Renal cortex interstitium (tissue), 15 donors: ENCODE measurements around the gene PES1. TPM values are rescaled to one million over a fixed set of nuclear protein-coding genes. Genes with fewer than 3 reads are reported as not detected.
"Not testable (repeated sequence)": the region's sequence is repeated elsewhere in the genome, so short reads cannot be mapped to it uniquely, and the experiment has no call there.

ENCODE experiments used
- DNase-seq, 11 donors: peaks; one replicate each; pipeline ENCODE4 v3.0.0-alpha.2; 2013; ENCODE audit warnings: low read depth in 9 of 11, low spot score in 4 of 11; ENCODE audit errors: extremely low read depth in 1 of 11
- long read RNA-seq, 16 experiments: transcript quantifications; one replicate each; lab custom pipeline, GENCODE V29; 2026
- polyA plus RNA-seq, 3 donors: library from polyadenylated mRNA; unstranded; fragments of 120-200 nt; gene quantifications; one replicate each; pipeline ENCODE4 v1.2.1, GENCODE V29; 2013; ENCODE audit not compliant: insufficient read length in 3 of 3

PES1 gene
- 10 to 100 TPM; 75.6 to 80.6 (median 77.4) TPM for polyA plus RNA-seq
- long read RNA-seq, donor 1, transcript PES1-202 (15 exons, 2,295 nt) = major isoform, 5 of 7 reads
- long read RNA-seq, donor 1, partial matches to known transcripts = 0 of 7 reads
- long read RNA-seq, donor 1, other reads (novel, unspliced or antisense) = 0 of 7 reads
- long read RNA-seq, donor 2, partial matches to known transcripts = 0 of 4 reads
- long read RNA-seq, donor 2, other reads (novel, unspliced or antisense) = 0 of 4 reads
- long read RNA-seq, donor 3, transcript PES1-202 (15 exons, 2,295 nt) = major isoform, 9 of 19 reads
- long read RNA-seq, donor 3, transcript PES1-209 (4 exons, 713 nt) = minor isoform, 6 of 19 reads
- long read RNA-seq, donor 3, partial matches to known transcripts = 0 of 19 reads
- long read RNA-seq, donor 3, other reads (novel, unspliced or antisense) = 0 of 19 reads
- long read RNA-seq, donor 4, transcript PES1-202 (15 exons, 2,295 nt) = major isoform, 11 of 65 reads
- long read RNA-seq, donor 4, partial matches to known transcripts = 32 of 65 reads
- long read RNA-seq, donor 4, other reads (novel, unspliced or antisense) = 19 of 65 reads
- long read RNA-seq, donor 5, transcript PES1-202 (15 exons, 2,295 nt) = major isoform, 18 of 145 reads
- long read RNA-seq, donor 5, partial matches to known transcripts = 73 of 145 reads
- long read RNA-seq, donor 5, other reads (novel, unspliced or antisense) = 45 of 145 reads
- long read RNA-seq, donor 6, transcript PES1-202 (15 exons, 2,295 nt) = major isoform, 6 of 12 reads
- long read RNA-seq, donor 6, partial matches to known transcripts = 0 of 12 reads
- long read RNA-seq, donor 6, other reads (novel, unspliced or antisense) = 0 of 12 reads
- long read RNA-seq, donor 7, transcript PES1-202 (15 exons, 2,295 nt) = major isoform, 7 of 14 reads
- long read RNA-seq, donor 7, partial matches to known transcripts = 0 of 14 reads
- long read RNA-seq, donor 7, other reads (novel, unspliced or antisense) = 0 of 14 reads
- long read RNA-seq, donor 8, transcript PES1-202 (15 exons, 2,295 nt) = major isoform, 11 of 90 reads
- long read RNA-seq, donor 8, partial matches to known transcripts = 34 of 90 reads
- long read RNA-seq, donor 8, other reads (novel, unspliced or antisense) = 34 of 90 reads
- long read RNA-seq, donor 9, transcript PES1-202 (15 exons, 2,295 nt) = major isoform, 6 of 9 reads
- long read RNA-seq, donor 9, partial matches to known transcripts = 0 of 9 reads
- long read RNA-seq, donor 9, other reads (novel, unspliced or antisense) = 0 of 9 reads
- long read RNA-seq, donor 10, transcript PES1-202 (15 exons, 2,295 nt) = major isoform, 8 of 12 reads
- long read RNA-seq, donor 10, partial matches to known transcripts = 0 of 12 reads
- long read RNA-seq, donor 10, other reads (novel, unspliced or antisense) = 0 of 12 reads
- long read RNA-seq, donor 11, transcript PES1-202 (15 exons, 2,295 nt) = major isoform, 6 of 8 reads
- long read RNA-seq, donor 11, partial matches to known transcripts = 0 of 8 reads
- long read RNA-seq, donor 11, other reads (novel, unspliced or antisense) = 0 of 8 reads
- long read RNA-seq, donor 12, partial matches to known transcripts = 6 of 10 reads
- long read RNA-seq, donor 12, other reads (novel, unspliced or antisense) = 0 of 10 reads
- long read RNA-seq, donor 13, transcript PES1-202 (15 exons, 2,295 nt) = major isoform, 12 of 148 reads
- long read RNA-seq, donor 13, partial matches to known transcripts = 104 of 148 reads
- long read RNA-seq, donor 13, other reads (novel, unspliced or antisense) = 28 of 148 reads
- long read RNA-seq, donor 14, transcript PES1-202 (15 exons, 2,295 nt) = major isoform, 12 of 14 reads
- long read RNA-seq, donor 14, partial matches to known transcripts = 0 of 14 reads
- long read RNA-seq, donor 14, other reads (novel, unspliced or antisense) = 0 of 14 reads
- long read RNA-seq, donor 15 = 0 reads
- long read RNA-seq, donor 16, transcript PES1-202 (15 exons, 2,295 nt) = major isoform, 37 of 48 reads
- long read RNA-seq, donor 16, partial matches to known transcripts = 5 of 48 reads
- long read RNA-seq, donor 16, other reads (novel, unspliced or antisense) = 0 of 48 reads

DNA sequence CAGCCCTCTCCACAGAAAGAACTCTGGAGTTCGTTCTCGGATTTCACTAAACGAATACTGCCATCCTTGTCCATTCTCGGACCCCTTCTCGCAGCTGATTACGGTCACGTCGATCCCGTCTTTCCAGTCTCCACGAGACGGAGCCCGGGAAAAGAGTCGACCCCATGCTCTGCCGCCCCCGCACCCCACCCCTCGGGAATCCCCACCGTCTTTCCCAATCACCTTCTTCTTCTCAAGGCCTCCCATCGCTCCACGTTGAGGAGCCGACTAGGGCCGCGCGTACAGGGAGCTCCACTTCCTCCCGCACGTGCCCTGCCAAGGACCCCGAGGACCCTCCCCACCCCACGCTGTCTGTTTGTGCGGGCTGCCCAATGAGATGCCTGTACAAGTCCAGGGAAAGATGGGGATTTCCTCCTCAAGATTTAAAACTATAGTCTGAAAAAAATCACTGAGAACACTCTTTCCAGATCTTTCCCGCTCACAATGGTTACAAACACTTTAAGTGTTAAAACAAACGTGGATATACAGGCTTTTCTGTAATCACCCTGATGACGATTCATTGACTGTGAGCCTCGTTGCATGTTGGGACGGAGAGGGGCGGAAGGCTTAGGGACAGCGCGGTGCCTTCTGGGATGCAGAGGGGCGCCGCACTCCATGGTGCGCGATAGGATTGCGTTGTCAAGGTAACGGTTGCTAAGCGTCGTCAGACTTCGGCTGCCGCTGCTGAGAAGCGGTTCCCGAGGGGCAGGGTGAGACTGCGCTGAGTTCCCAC is at the start of gene PES1:
TSS of gene PES1 (minus strand) at position 323 of the 772 bp plus-strand sequence. CDS start at position 246, 77 bp downstream.
- peak; percentile 97 to 99 (median 98) for DNase-seq

GRCh38 chr22:30640839-30641430 is 49.2 kb upstream of the PES1 start:
- DNase-seq = no peak

- DNase-seq = no peak
These were observed 48.7 kb upstream of the PES1 start for GRCh38 chr22:30640361-30640760.

DNA sequence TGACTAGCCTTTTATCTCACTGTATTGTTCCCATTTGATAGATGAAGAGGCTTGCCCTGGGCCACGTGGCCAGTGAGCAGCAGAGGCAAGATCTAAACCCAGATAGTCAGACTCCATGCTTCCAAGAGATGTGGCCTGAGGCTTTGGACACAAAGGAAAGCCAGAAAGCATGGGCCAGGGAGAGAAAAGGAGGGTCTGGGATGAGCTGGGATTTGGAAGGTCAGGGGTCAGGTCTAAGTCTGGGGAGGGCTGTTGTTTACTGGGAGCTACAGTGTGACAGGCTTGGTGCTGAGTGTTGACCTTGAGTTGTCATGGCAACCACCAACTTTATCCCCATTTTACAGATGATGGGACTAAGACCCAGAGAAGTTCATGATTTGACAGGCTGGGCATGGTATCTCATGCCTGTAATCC is 46.0 kb upstream of the PES1 start:
- DNase-seq = no peak

DNA sequence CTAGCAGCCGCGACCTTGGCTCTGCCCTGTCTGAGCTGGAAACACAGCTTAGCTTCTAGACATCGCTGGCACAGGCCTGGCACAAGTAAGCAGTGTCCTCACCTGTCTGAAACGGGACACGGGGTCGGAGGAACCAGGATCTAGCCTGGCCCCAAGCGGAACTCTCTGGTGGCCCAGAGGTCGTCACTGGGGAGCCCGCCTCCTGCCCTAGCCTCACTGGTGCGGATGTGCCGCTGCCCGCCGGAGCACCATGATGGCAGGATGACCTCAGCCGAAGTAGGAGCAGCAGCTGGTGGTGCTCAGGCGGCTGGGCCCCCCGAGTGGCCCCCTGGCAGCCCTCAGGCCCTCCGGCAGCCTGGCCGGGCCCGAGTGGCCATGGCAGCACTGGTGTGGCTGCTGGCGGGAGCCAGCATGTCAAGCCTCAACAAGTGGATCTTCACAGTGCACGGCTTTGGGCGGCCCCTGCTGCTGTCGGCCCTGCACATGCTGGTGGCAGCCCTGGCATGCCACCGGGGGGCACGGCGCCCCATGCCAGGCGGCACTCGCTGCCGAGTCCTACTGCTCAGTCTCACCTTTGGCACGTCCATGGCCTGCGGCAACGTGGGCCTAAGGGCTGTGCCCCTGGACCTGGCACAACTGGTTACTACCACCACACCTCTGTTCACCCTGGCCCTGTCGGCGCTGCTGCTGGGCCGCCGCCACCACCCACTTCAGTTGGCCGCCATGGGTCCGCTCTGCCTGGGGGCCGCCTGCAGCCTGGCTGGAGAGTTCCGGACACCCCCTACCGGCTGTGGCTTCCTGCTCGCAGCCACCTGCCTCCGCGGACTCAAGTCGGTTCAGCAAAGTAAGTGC is 44.7 kb upstream of the PES1 start:
- DNase-seq = peak in 1 of 11 donors; percentile 10

DNA sequence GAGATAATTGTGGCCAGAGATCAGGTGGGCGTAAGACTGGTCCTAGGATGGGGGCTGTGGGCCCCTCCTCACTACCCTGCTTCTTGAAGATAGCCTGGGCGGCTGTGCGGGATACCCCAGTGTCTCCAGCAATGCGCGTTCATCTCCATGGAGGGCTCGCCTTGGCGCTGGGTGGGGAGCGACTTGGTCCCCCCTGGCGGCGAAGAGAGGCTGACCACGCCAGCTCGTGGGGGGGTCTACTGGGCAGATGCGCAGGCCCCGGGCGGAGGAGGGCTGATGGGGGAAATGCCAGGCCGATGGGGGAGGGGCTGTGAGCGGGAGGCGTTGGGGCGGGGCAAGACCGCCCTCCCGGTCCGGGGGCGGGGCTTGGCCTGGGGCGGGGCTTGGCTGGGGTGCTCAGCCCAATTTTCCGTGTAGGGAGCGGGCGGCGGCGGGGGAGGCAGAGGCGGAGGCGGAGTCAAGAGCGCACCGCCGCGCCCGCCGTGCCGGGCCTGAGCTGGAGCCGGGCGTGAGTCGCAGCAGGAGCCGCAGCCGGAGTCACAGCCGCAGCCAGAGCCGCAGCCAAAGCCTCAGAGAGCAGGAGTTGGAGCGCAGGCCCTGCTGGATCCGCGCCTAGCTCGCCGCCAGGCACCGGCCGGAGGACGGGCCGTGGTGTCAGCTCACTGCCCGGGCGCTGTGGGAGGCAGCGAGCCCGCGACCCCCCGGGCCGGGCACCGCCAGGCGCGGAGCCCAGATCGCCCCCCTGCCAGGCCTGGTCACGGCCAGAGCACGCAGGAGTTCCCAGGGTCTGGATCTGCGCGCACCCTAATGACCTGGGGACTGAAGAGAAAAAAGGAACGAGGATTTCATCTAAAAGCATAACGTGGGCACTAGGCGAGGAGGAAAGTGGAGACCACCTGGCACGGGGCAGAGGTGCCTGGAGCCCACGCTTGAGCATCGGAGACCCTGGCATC is 43.8 kb upstream of the PES1 start, which contains the start of gene SLC35E4:
TSS of gene SLC35E4 (plus strand) at position 509 of the 953 bp plus-strand sequence. CDS start 670 bp downstream, outside the sequence.
- peak; percentile 54 to 83 (median 77) for DNase-seq

DNA sequence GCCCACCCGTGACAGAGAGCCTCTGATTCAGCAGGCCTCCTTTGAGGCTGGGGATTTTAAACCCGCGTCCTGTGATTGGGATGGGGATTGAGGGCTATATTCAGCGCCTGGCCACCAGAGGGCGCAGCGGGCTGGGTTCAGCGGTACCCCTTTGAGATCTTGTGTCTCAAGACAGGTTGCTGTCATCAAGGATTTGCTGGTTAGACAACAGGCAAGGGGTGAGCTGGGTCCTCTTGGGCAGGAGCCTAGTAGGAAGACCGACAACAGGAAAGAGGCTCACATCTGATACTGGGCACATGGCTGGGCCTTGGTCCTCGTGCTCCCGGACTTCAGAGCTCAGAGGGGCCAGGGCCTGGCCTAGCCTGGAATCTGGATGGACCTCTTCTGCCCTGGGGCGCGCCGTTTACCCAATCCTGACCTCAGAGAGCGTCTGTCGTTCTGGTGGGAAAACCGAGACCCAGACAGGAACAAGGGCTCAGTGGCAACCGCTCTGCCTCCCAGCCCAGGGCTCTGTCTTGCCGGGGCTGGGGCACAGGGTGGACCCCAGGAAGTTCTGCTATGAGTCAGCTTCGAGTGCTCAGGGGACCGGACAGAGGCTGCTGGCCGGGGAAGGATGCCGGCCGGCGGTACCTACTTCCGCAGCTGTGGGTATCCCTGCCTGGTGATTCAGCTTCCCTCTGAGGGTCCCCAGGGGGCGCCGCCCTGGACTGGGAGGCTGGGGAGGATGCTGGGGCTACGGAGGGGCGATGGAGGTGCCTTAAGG is 42.9 kb upstream of the PES1 start:
- DNase-seq = peak in 10 of 11 donors; percentile 41 to 72 (median 68)

- not testable (repeated sequence) for DNase-seq
These were observed 39.8 kb upstream of the PES1 start for GRCh38 chr22:30631469-30631868.

DNA sequence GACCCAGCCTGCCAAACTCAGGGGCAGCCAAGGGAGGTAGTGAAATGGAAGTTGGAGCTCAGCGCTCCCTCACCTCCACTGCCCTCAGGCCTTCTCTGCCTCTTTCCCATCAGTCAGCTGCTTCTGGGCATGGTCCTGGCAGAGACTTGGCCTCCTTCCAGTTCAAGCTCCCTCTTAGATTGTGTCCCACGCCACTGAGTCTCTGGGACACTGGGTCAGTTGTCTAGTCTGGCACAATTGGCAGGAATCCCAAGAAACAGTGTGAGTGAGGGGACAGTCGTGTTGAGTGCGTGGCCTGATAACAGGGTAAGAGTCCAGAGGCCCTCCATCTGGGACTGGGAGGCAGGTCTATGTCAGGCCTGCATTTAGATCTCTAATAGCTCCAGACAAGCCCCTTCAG is 36.8 kb upstream of the PES1 start:
- DNase-seq = no peak

- no peak for DNase-seq
These were observed 35.8 kb upstream of the PES1 start for GRCh38 chr22:30627471-30627870.

GRCh38 chr22:30626413-30626812 is 34.7 kb upstream of the PES1 start:
- no peak for DNase-seq

- not testable (repeated sequence) for DNase-seq
These were observed 28.2 kb upstream of the PES1 start for GRCh38 chr22:30619909-30620308.

DNA sequence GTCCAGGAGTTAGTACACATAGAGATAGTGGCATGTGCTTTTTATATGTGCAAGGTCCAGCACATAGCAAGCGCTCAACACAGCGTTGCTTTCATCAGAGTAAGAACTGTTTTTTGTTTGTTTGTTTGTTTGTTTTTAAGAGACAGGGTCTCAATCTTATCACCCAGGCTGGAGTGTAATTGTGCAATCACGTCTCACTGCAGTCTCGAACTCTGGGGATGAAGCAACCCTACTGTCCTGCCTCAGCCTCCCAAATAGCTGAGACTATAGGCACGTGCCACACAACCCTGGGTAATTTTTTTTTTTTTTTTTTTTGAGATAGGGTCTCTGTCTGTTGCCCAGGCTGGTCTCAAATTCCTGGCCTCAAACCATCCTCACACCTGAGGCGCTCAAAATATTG is 26.1 kb upstream of the PES1 start:
- no peak for DNase-seq

GRCh38 chr22:30615543-30615954 is 23.8 kb upstream of the PES1 start:
- no peak for DNase-seq
